Hematopoietic multipotent progenitor cell treated with erythropoietin and hydrocortisone succinate and interleukin-3 and kit ligand, for 8 days (in vitro differentiated cells): ENCODE data around the gene FBXW8.

ENCODE experiments used
- DNase-seq: peaks from one replicate; pipeline ENCODE4 v3.0.0-alpha.2; 2015

Gene FBXW8

GRCh38 chr12:117002051-117002817 lies 91.5 kb downstream of the FBXW8 start:
- DNase-seq: no peak

GRCh38 chr12:117003883-117004404 lies 93.2 kb downstream of the FBXW8 start:
- no peak for DNase-seq

- DNase-seq: no peak
These were observed 94.8 kb downstream of the FBXW8 start for GRCh38 chr12:117005417-117006046.

- DNase-seq: no peak
These were observed 95.6 kb downstream of the FBXW8 start for GRCh38 chr12:117006333-117006732.

- DNase-seq: no peak
These were observed 96.8 kb downstream of the FBXW8 start for GRCh38 chr12:117007577-117007976.

- DNase-seq: no peak
These were observed 99.0 kb downstream of the FBXW8 start for GRCh38 chr12:117009759-117010158.

- no peak for DNase-seq
These were observed 100.1 kb downstream of the FBXW8 start for GRCh38 chr12:117010693-117011451.

GRCh38 chr12:117011988-117012805 lies 101.4 kb downstream of the FBXW8 start:
- DNase-seq: no peak

GRCh38 chr12:117013726-117014125 lies 103.0 kb downstream of the FBXW8 start:
- DNase-seq: no peak

- DNase-seq: no peak
These were observed 103.7 kb downstream of the FBXW8 start for GRCh38 chr12:117014342-117014887.

GRCh38 chr12:117015811-117016210 lies 105.1 kb downstream of the FBXW8 start:
- DNase-seq: no peak

GRCh38 chr12:117017807-117018206 lies 107.1 kb downstream of the FBXW8 start:
- DNase-seq: no peak

- no peak for DNase-seq
These were observed 107.5 kb downstream of the FBXW8 start for GRCh38 chr12:117018276-117018675.

GRCh38 chr12:117018685-117019084 lies 107.9 kb downstream of the FBXW8 start:
- DNase-seq: no peak

- no peak for DNase-seq
These were observed 109.1 kb downstream of the FBXW8 start for GRCh38 chr12:117019866-117020265.

- no peak for DNase-seq
These were observed 109.9 kb downstream of the FBXW8 start for GRCh38 chr12:117020536-117021220.

- no peak for DNase-seq
These were observed 111.7 kb downstream of the FBXW8 start for GRCh38 chr12:117022465-117022864.

GRCh38 chr12:117023998-117024960 lies 113.5 kb downstream of the FBXW8 start:
- no peak for DNase-seq

- DNase-seq: no peak
These were observed 114.3 kb downstream of the FBXW8 start for GRCh38 chr12:117024961-117025480.

- DNase-seq: peak; percentile 77
These were observed 114.9 kb downstream of the FBXW8 start for GRCh38 chr12:117025481-117026151.
